ENCODE results near the gene PPP2R5D.

DNA sequence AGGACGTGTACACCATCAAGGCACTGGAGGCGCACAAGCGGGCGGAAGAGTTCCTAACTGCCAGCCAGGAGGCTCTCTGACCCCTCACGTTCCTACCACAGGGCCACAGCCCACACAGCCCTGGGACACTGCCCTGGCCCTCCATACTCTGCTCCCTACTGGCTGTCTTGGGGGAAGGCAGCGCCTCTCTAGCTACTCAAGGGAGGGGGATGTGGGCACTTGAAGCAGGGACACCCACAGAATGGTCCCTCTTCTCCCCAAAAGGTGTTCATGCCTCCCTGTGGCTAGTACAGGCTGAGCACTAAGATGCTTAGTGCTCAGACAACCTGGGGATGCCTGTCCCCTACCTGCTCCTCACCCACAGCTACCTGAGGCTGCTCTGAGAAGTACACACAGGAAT, 26.8 kb downstream of the PPP2R5D start:
- TF ChIP-seq CTCF (IDR thresholded peaks at IDR 0.05) (no peak), TEAD4 (CRISPR knock-in tag; IDR thresholded peaks at IDR 0.05) (no peak), NR3C1 (CRISPR knock-in tag; conservative IDR thresholded peaks at IDR 0.05; ENCODE audit: low read depth) (no peak), ZBTB21 (CRISPR knock-in tag; IDR thresholded peaks at IDR 0.05; ENCODE audit: borderline replicate concordance) (no peak), ETV6 (CRISPR knock-in tag; IDR thresholded peaks at IDR 0.05) (no peak), PRRX2 (CRISPR knock-in tag; IDR thresholded peaks at IDR 0.05) (no peak), ELF4 (CRISPR knock-in tag; IDR thresholded peaks at IDR 0.05; ENCODE audit: low read depth) (no peak), NFE2L1 (CRISPR knock-in tag; IDR thresholded peaks at IDR 0.05) (no peak)
- TF ChIP-seq, protein P1, sequence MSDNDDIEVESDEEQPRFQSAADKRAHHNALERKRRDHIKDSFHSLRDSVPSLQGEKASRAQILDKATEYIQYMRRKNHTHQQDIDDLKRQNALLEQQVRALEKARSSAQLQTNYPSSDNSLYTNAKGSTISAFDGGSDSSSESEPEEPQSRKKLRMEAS (CRISPR knock-in tag; IDR thresholded peaks at IDR 0.05) = no peak
- TF ChIP-seq, protein P2, sequence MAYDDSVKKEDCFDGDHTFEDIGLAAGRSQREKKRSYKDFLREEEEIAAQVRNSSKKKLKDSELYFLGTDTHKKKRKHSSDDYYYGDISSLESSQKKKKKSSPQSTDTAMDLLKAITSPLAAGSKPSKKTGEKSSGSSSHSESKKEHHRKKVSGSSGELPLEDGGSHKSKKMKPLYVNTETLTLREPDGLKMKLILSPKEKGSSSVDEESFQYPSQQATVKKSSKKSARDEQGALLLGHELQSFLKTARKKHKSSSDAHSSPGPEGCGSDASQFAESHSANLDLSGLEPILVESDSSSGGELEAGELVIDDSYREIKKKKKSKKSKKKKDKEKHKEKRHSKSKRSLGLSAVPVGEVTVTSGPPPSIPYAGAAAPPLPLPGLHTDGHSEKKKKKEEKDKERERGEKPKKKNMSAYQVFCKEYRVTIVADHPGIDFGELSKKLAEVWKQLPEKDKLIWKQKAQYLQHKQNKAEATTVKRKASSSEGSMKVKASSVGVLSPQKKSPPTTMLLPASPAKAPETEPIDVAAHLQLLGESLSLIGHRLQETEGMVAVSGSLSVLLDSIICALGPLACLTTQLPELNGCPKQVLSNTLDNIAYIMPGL (CRISPR knock-in tag; IDR thresholded peaks at IDR 0.05) = no peak

Measured in WTC11 (cell line).